HepG2 (cell line): ENCODE data around the gene CCDC73.

Experiments
- EP300 ChIP-seq, 3 experiments: sonication (generic) in 1 of 3; formaldehyde crosslinking in 1 of 3; IDR thresholded peaks; 2 replicates each; pipeline versions ENCODE4 v1.5.1 to v1.6.1; 2011 to 2020; ENCODE audit warnings: low read depth in 2 of 3, low read length in 2 of 3, borderline replicate concordance in 1 of 3, improper control_type of control experiment in 1 of 3, mild to moderate bottlenecking in 1 of 3, missing genetic modification reagents in 1 of 3, moderate library complexity in 1 of 3
- HNRNPK ChIP-seq: fragments of 200-400 bp; formaldehyde crosslinking; IDR thresholded peaks from 2 replicates; pipeline ENCODE4 v1.6.1; 2018; ENCODE audit warnings: low read length, low read depth, moderate library complexity, mild to moderate bottlenecking; ENCODE audit not compliant: poor library complexity, severe bottlenecking
- JUND ChIP-seq: sonication (generic); formaldehyde crosslinking; IDR thresholded peaks from 2 replicates; pipeline ENCODE4 v1.8.0; 2022; ENCODE audit warnings: mild to moderate bottlenecking, missing genetic modification reagents
- SMARCC2 ChIP-seq: fragments of 450-650 bp; IDR thresholded peaks from 2 replicates; pipeline ENCODE4 v1.6.1; 2017; ENCODE audit warnings: antibody characterized with exemption, mild to moderate bottlenecking
- SP1 ChIP-seq, 2 experiments: fragments of 450-650 bp in 1 of 2; sonication (generic) in 1 of 2; formaldehyde crosslinking in 1 of 2; IDR thresholded peaks; 2 replicates each; pipeline versions ENCODE4 v1.4.0 to v1.6.1; 2016 to 2020; ENCODE audit warnings: missing genetic modification reagents in 1 of 2
- SRSF4 ChIP-seq: fragments of 200-400 bp; formaldehyde crosslinking; IDR thresholded peaks from one replicate; pipeline ENCODE4 v1.6.1; 2018; ENCODE audit warnings: mild to moderate bottlenecking, low read depth, low read length, moderate library complexity; ENCODE audit not compliant: poor library complexity, severe bottlenecking
- ZNF720 ChIP-seq: sonication (generic); formaldehyde crosslinking; IDR thresholded peaks from 2 replicates; pipeline ENCODE4 v1.4.0; 2020; ENCODE audit warnings: missing genetic modification reagents
- TF ChIP-seq, protein P1 (sequence below): sonication (generic); formaldehyde crosslinking; IDR thresholded peaks from 2 replicates; pipeline ENCODE4 v1.5.0; 2020; ENCODE audit warnings: mild to moderate bottlenecking, missing genetic modification reagents, moderate library complexity
- TF ChIP-seq, protein P2 (sequence below): sonication (generic); formaldehyde crosslinking; IDR thresholded peaks from 2 replicates; pipeline ENCODE4 v1.9.0; 2021; ENCODE audit warnings: missing genetic modification reagents, borderline replicate concordance

DNA sequence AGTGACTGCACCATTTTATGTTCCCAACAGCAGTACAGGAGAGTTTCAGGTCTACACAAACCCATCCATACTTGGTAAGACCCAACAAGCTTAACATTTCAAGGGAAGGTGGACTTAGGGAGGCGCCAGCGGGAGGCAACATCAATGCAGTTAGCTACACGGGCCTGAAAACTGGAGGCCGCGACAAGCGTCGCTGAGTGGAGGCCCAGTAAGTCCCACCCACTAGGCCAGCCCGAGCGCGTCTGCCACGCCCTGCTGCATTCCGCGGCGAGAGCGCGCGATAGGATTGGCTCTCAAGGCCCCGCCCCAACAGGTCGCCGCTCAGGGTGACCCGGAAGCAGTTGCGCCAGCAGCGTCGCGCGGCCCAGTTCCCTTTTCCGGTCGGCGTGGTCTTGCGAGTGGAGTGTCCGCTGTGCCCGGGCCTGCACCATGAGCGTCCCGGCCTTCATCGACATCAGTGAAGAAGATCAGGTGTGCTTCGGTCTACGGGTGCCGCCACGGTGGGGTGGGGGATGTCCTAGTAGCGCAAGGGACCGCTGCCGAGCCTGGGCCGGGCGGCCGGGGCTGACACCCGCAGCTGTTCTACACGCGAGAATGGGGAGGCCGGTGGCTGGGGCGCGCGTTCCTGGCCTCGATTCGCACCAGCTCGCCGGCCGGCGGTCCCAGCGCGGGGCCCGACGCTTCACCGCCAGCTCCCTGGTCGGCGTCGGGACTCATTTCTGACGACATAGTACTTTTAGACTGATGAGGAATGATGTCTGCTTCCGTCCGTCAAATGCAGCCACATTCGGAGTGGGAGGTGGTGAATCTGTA, 210.8 kb downstream of the CCDC73 start, which contains the start of gene EIF3M:
- TF ChIP-seq SMARCC2 (no peak), SRSF4 (no peak), ZNF720 (no peak), SP1 (IDR thresholded peaks at IDR 0.05) (no peak), SP1 (CRISPR knock-in tag; IDR thresholded peaks at IDR 0.05) (peak; percentile 93), HNRNPK (no peak), JUND (CRISPR knock-in tag) (no peak), EP300 (IDR thresholded peaks at IDR 0.05; ENCODE audit: low read depth in 2 of 2, low read length in 2 of 2) (no peak), EP300 (CRISPR knock-in tag; IDR thresholded peaks at IDR 0.05; ENCODE audit: borderline replicate concordance) (0 out of 2 replicates have a peak, but pooled peaks have one; percentile 29)
- TF ChIP-seq, protein P1, sequence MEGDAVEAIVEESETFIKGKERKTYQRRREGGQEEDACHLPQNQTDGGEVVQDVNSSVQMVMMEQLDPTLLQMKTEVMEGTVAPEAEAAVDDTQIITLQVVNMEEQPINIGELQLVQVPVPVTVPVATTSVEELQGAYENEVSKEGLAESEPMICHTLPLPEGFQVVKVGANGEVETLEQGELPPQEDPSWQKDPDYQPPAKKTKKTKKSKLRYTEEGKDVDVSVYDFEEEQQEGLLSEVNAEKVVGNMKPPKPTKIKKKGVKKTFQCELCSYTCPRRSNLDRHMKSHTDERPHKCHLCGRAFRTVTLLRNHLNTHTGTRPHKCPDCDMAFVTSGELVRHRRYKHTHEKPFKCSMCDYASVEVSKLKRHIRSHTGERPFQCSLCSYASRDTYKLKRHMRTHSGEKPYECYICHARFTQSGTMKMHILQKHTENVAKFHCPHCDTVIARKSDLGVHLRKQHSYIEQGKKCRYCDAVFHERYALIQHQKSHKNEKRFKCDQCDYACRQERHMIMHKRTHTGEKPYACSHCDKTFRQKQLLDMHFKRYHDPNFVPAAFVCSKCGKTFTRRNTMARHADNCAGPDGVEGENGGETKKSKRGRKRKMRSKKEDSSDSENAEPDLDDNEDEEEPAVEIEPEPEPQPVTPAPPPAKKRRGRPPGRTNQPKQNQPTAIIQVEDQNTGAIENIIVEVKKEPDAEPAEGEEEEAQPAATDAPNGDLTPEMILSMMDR (CRISPR knock-in tag), result no peak
- TF ChIP-seq, protein P2, sequence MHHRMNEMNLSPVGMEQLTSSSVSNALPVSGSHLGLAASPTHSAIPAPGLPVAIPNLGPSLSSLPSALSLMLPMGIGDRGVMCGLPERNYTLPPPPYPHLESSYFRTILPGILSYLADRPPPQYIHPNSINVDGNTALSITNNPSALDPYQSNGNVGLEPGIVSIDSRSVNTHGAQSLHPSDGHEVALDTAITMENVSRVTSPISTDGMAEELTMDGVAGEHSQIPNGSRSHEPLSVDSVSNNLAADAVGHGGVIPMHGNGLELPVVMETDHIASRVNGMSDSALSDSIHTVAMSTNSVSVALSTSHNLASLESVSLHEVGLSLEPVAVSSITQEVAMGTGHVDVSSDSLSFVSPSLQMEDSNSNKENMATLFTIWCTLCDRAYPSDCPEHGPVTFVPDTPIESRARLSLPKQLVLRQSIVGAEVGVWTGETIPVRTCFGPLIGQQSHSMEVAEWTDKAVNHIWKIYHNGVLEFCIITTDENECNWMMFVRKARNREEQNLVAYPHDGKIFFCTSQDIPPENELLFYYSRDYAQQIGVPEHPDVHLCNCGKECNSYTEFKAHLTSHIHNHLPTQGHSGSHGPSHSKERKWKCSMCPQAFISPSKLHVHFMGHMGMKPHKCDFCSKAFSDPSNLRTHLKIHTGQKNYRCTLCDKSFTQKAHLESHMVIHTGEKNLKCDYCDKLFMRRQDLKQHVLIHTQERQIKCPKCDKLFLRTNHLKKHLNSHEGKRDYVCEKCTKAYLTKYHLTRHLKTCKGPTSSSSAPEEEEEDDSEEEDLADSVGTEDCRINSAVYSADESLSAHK, result no peak
